Measurements from ENCODE around the gene TADA2B. TPM values are rescaled to one million over a fixed set of nuclear protein-coding genes. Genes with fewer than 3 reads are reported as not detected.

The TADA2B gene
- total RNA-seq, 1 experiment from 2014 or later: 29.5 TPM

- H3K27me3 Mint-ChIP-seq (ENCODE audit: insufficient read depth, unreplicated experiment): peaks cover 14% of the 10 kb centered on the region
- POLR2A ChIA-PET: interaction anchor here (0.5 to 8.0 kb wide), 11 partner anchors 27 to 396 kb away, joined by 3 to 165 read pairs (median 4); partner anchors contain the start of genes BLOC1S4, TADA2B and TBC1D14
- H3K9me3 Mint-ChIP-seq (ENCODE audit: unreplicated experiment): no peaks in the 10 kb centered on the region
- peaks cover 13% of the 10 kb centered on the region for H3K4me1 Mint-ChIP-seq (ENCODE audit: insufficient read depth, unreplicated experiment)
- CTCF ChIA-PET: interaction anchor here (0.6 to 13.0 kb wide), 50 partner anchors 9 to 433 kb away, joined by 3 to 98 read pairs (median 4); partner anchors contain the start of gene TADA2B
- H3K36me3 Mint-ChIP-seq (ENCODE audit: insufficient read depth, unreplicated experiment): no peaks in the 10 kb centered on the region
- peak; percentile 78 for DNase-seq (ENCODE audit: unreplicated experiment)
- no peak overlapping the region for H3K4me3 Mint-ChIP-seq (ENCODE audit: unreplicated experiment)
- TF ChIP-seq CTCF (IDR thresholded peaks at IDR 0.05; ENCODE audit: unreplicated experiment): peak; percentile 94
- H3K27ac Mint-ChIP-seq (ENCODE audit: low read depth, unreplicated experiment): no peak overlapping the region
- intact Hi-C loops (cut with micrococcal nuclease): loop anchor here (1.0 to 5.0 kb wide), 4 partner anchors 97 to 351 kb away; no protein-coding TSS in a partner anchor
- no TSS peak for BruUV-seq (replicated peaks)
Measured at GRCh38 chr4:7070729-7071511, 27.7 kb downstream of the TADA2B start.

GRCh38 chr4:7073059-7073458, 29.9 kb downstream of the TADA2B start:
- no peak for TF ChIP-seq CTCF (IDR thresholded peaks at IDR 0.05; ENCODE audit: unreplicated experiment)
- Mint-ChIP-seq H3K4me3 (ENCODE audit: unreplicated experiment) (no peak overlapping the region), H3K9me3 (ENCODE audit: unreplicated experiment) (no peaks in the 10 kb centered on the region), H3K27me3 (ENCODE audit: insufficient read depth, unreplicated experiment) (peaks cover 14% of the 10 kb centered on the region), H3K4me1 (ENCODE audit: insufficient read depth, unreplicated experiment) (peaks cover 7% of the 10 kb centered on the region), H3K36me3 (ENCODE audit: insufficient read depth, unreplicated experiment) (no peaks in the 10 kb centered on the region), H3K27ac (ENCODE audit: low read depth, unreplicated experiment) (no peak overlapping the region)
- CTCF ChIA-PET: interaction anchor here (0.6 to 7.3 kb wide), 8 partner anchors 10 to 353 kb away, joined by 3 to 74 read pairs (median 4); partner anchors contain the start of gene TADA2B
- POLR2A ChIA-PET: interaction anchor here (0.6 kb wide), 1 partner anchor 27 kb away, joined by 3 read pairs; no protein-coding TSS in a partner anchor
- BruUV-seq (replicated peaks): no TSS peak
- intact Hi-C loops (cut with micrococcal nuclease): loop anchor here (5.0 kb wide), 2 partner anchors 181 to 201 kb away; no protein-coding TSS in a partner anchor
- DNase-seq (ENCODE audit: unreplicated experiment): no peak

GRCh38 chr4:7073526-7074390, 30.6 kb downstream of the TADA2B start:
- Mint-ChIP-seq H3K27ac (ENCODE audit: low read depth, unreplicated experiment) (no peak overlapping the region), H3K4me1 (ENCODE audit: insufficient read depth, unreplicated experiment) (peaks cover 7% of the 10 kb centered on the region), H3K4me3 (ENCODE audit: unreplicated experiment) (no peak overlapping the region), H3K36me3 (ENCODE audit: insufficient read depth, unreplicated experiment) (no peaks in the 10 kb centered on the region), H3K9me3 (ENCODE audit: unreplicated experiment) (no peaks in the 10 kb centered on the region), H3K27me3 (ENCODE audit: insufficient read depth, unreplicated experiment) (peaks cover 14% of the 10 kb centered on the region)
- TF ChIP-seq CTCF (IDR thresholded peaks at IDR 0.05; ENCODE audit: unreplicated experiment): no peak
- CTCF ChIA-PET: interaction anchor here (0.6 to 7.3 kb wide), 5 partner anchors 9 to 217 kb away, joined by 3 to 74 read pairs (median 4); partner anchors contain the start of gene TADA2B
- peak; percentile 64 for DNase-seq (ENCODE audit: unreplicated experiment)
- no TSS peak for BruUV-seq (replicated peaks)
- POLR2A ChIA-PET: interaction anchor here (0.8 kb wide), 1 partner anchor 108 kb away, joined by 3 read pairs; no protein-coding TSS in a partner anchor
- intact Hi-C loops (cut with micrococcal nuclease): loop anchor here (5.0 kb wide), 2 partner anchors 181 to 201 kb away; no protein-coding TSS in a partner anchor
